ENCODE measurements around the gene ERCC6. TPM values are rescaled to one million over a fixed set of nuclear protein-coding genes. Genes with fewer than 3 reads are reported as not detected.

Gene ERCC6
- total RNA-seq, 4 donors from 2014 or later, result 16.0 to 34.0 (median 22.4) TPM

- Histone ChIP-seq H3K27me3 (no peaks in the 10 kb centered on the region), H3K4me1 (peaks cover 0 to 11% (median 2%) of the 10 kb centered on the region in 4 donors), H3K27ac (no peak overlapping the region), H3K4me3 (no peak overlapping the region), H3K9me3 (no peaks in the 10 kb centered on the region), H3K36me3 (no peaks in the 10 kb centered on the region)
- DNase-seq, result no peak
- intact Hi-C loops (cut with DNase I; ENCODE audit: low total_unique reads), result no loop called here
- WGBS, 2 donors (ENCODE audit: low coverage in 1 of 2), result 55 to 70% methylated on average over 4 of the region's 4 CpGs
- in situ Hi-C loops (cut with MboI; ENCODE audit: low pct_ligation_motif_present in 1 of 4, low pct_unique_long_range_greater_than_20kb in 1 of 4, low sequenced_read_pairs in 3 of 4), result loop anchor here (25.0 kb wide), 2 partner anchors 521 to 846 kb away; no protein-coding TSS in a partner anchor
- TF ChIP-seq POLR2AphosphoS5 (IDR thresholded peaks at IDR 0.05), result no peak
- no peak for TF ChIP-seq POLR2A (IDR thresholded peaks at IDR 0.05)
- TF ChIP-seq EP300 (IDR thresholded peaks at IDR 0.05; ENCODE audit: low read depth), result no peak
- TF ChIP-seq CTCF (IDR thresholded peaks at IDR 0.05), result no peak
Observed at GRCh38 chr10:49508654-49509053, 30.3 kb downstream of the ERCC6 start.

GRCh38 chr10:49508249-49508648 is 30.7 kb downstream of the ERCC6 start:
- no peak for TF ChIP-seq EP300 (IDR thresholded peaks at IDR 0.05; ENCODE audit: low read depth)
- no peak for TF ChIP-seq POLR2A (IDR thresholded peaks at IDR 0.05)
- no peak for TF ChIP-seq POLR2AphosphoS5 (IDR thresholded peaks at IDR 0.05)
- no peak for TF ChIP-seq CTCF (IDR thresholded peaks at IDR 0.05)
- intact Hi-C loops (cut with DNase I; ENCODE audit: low total_unique reads) (no loop called here), in situ Hi-C loops (cut with MboI; ENCODE audit: low pct_ligation_motif_present in 1 of 4, low pct_unique_long_range_greater_than_20kb in 1 of 4, low sequenced_read_pairs in 3 of 4) (loop anchor here (25.0 kb wide), 2 partner anchors 521 to 846 kb away; no protein-coding TSS in a partner anchor)
- 49 to 62% methylated on average over 4 of the region's 4 CpGs for WGBS, 2 donors (ENCODE audit: low coverage in 1 of 2)
- no peak for DNase-seq
- Histone ChIP-seq H3K4me3 (no peak overlapping the region), H3K36me3 (peaks cover 0 to 2% (median 0%) of the 10 kb centered on the region in 4 donors), H3K9me3 (no peaks in the 10 kb centered on the region), H3K27ac (no peak overlapping the region), H3K4me1 (peaks cover 0 to 11% (median 2%) of the 10 kb centered on the region in 4 donors), H3K27me3 (no peaks in the 10 kb centered on the region)

GRCh38 chr10:49505589-49505988 is 33.3 kb downstream of the ERCC6 start:
- no peak for DNase-seq
- peaks cover 0 to 11% (median 2%) of the 10 kb centered on the region in 4 donors for H3K4me1 ChIP-seq
- WGBS, 2 donors (ENCODE audit: low coverage in 1 of 2), result 91 to 94% methylated on average over 4 of the region's 4 CpGs
- no peaks in the 10 kb centered on the region for H3K27me3 ChIP-seq
- H3K9me3 ChIP-seq, result no peaks in the 10 kb centered on the region
- in situ Hi-C loops (cut with MboI; ENCODE audit: low pct_ligation_motif_present in 1 of 4, low pct_unique_long_range_greater_than_20kb in 1 of 4, low sequenced_read_pairs in 3 of 4) (loop anchor here (25.0 kb wide), 2 partner anchors 518 to 843 kb away; no protein-coding TSS in a partner anchor), intact Hi-C loops (cut with DNase I; ENCODE audit: low total_unique reads) (no loop called here)
- H3K27ac ChIP-seq, result no peak overlapping the region
- H3K36me3 ChIP-seq, result peaks cover 0 to 6% (median 0%) of the 10 kb centered on the region in 4 donors
- no peak overlapping the region for H3K4me3 ChIP-seq
- TF ChIP-seq CTCF (IDR thresholded peaks at IDR 0.05), result no peak
- TF ChIP-seq EP300 (IDR thresholded peaks at IDR 0.05; ENCODE audit: low read depth), result no peak
- TF ChIP-seq POLR2A (IDR thresholded peaks at IDR 0.05), result no peak
- no peak for TF ChIP-seq POLR2AphosphoS5 (IDR thresholded peaks at IDR 0.05)

- H3K27me3 ChIP-seq, result no peaks in the 10 kb centered on the region
- no peak for TF ChIP-seq EP300 (IDR thresholded peaks at IDR 0.05; ENCODE audit: low read depth)
- no peak for TF ChIP-seq POLR2A (IDR thresholded peaks at IDR 0.05)
- TF ChIP-seq CTCF (IDR thresholded peaks at IDR 0.05), result no peak
- no peak for TF ChIP-seq POLR2AphosphoS5 (IDR thresholded peaks at IDR 0.05)
- no peaks in the 10 kb centered on the region for H3K9me3 ChIP-seq
- no peak overlapping the region for H3K4me3 ChIP-seq
- 90% methylated on average over 3 of the region's 3 CpGs; no CpG with 5 or more reads in 1 of the 2 donors for WGBS, 2 donors (ENCODE audit: low coverage in 1 of 2)
- in situ Hi-C loops (cut with MboI; ENCODE audit: low pct_ligation_motif_present in 1 of 4, low pct_unique_long_range_greater_than_20kb in 1 of 4, low sequenced_read_pairs in 3 of 4), result loop anchor here (25.0 kb wide), 2 partner anchors 518 to 843 kb away; no protein-coding TSS in a partner anchor
- no peak overlapping the region for H3K27ac ChIP-seq
- intact Hi-C loops (cut with DNase I; ENCODE audit: low total_unique reads), result no loop called here
- DNase-seq, result no peak
- H3K36me3 ChIP-seq, result peaks cover 0 to 6% (median 0%) of the 10 kb centered on the region in 4 donors
- H3K4me1 ChIP-seq, result peaks cover 0 to 11% (median 2%) of the 10 kb centered on the region in 4 donors
Observed at GRCh38 chr10:49505076-49505475, 33.8 kb downstream of the ERCC6 start.

All from transverse colon (tissue), 4 donors.